Dermis lymphatic vessel endothelial cell (primary cell): Measurements from ENCODE around the gene FAM120A. TPM values are rescaled to one million over a fixed set of nuclear protein-coding genes. Genes with fewer than 3 reads are reported as not detected.

ENCODE experiments used
- total RNA-seq: library from RNA; depleted of rRNA; stranded (reverse); fragments of >200 nt; gene quantifications from 2 replicates; pipeline ENCODE4 v1.2.1, GENCODE V29; 2014

The FAM120A gene, protein sequence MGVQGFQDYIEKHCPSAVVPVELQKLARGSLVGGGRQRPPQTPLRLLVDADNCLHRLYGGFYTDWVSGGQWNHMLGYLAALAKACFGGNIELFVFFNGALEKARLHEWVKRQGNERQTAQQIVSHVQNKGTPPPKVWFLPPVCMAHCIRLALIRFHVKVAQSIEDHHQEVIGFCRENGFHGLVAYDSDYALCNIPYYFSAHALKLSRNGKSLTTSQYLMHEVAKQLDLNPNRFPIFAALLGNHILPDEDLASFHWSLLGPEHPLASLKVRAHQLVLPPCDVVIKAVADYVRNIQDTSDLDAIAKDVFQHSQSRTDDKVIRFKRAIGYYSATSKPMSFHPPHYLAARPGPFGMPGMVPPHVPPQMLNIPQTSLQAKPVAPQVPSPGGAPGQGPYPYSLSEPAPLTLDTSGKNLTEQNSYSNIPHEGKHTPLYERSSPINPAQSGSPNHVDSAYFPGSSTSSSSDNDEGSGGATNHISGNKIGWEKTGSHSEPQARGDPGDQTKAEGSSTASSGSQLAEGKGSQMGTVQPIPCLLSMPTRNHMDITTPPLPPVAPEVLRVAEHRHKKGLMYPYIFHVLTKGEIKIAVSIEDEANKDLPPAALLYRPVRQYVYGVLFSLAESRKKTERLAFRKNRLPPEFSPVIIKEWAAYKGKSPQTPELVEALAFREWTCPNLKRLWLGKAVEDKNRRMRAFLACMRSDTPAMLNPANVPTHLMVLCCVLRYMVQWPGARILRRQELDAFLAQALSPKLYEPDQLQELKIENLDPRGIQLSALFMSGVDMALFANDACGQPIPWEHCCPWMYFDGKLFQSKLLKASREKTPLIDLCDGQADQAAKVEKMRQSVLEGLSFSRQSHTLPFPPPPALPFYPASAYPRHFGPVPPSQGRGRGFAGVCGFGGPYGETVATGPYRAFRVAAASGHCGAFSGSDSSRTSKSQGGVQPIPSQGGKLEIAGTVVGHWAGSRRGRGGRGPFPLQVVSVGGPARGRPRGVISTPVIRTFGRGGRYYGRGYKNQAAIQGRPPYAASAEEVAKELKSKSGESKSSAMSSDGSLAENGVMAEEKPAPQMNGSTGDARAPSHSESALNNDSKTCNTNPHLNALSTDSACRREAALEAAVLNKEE
- total RNA-seq = 70.8 and 82.3 TPM in 2 replicates

DNA sequence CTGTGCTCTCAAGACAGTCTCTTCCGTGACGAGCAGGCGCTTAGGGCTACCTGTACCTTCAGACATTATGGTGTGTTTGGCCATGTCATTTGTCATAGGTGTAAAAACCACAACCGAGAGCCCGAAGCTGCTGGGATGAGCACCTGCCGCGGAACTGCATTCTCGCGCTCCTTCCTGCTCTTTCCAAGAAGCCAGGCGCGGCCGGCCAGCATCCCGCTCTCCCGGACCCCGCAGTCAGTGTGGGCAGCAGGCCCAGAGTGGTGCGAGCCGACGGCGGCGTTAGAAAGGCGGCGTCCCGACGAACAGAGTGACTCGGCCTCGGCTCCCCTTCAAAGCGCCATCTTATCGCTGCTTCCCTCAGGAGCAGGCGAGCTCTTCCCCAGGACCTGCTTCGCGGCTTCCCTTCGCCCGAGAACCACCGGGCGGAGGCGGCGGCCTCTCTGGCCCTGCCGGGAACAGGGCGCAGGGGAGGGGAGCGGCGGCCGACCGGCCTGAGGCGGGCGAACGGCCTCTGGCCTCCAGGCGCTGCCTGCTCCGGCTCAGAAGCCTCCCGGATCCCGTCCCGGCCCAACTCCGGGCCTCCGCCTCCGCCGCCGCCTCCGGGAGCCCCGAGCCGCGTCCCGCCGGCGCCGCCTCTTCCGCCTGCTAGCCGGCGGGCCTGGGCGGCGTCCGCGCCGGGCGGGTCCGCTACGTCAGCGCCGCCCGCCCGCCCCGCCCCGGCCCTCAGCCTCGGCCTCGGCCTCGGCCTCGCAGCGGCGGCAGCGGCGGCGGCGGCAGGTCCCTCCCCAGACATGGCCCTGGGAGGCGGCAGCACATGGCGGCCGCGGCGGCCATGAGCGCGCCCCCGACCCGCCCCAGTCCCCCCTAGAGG, at the start of gene FAM120A:
FAM120A (plus strand) TSS at position 741 of the 871 bp plus-strand sequence. CDS start 231 bp downstream, outside the sequence.

DNA sequence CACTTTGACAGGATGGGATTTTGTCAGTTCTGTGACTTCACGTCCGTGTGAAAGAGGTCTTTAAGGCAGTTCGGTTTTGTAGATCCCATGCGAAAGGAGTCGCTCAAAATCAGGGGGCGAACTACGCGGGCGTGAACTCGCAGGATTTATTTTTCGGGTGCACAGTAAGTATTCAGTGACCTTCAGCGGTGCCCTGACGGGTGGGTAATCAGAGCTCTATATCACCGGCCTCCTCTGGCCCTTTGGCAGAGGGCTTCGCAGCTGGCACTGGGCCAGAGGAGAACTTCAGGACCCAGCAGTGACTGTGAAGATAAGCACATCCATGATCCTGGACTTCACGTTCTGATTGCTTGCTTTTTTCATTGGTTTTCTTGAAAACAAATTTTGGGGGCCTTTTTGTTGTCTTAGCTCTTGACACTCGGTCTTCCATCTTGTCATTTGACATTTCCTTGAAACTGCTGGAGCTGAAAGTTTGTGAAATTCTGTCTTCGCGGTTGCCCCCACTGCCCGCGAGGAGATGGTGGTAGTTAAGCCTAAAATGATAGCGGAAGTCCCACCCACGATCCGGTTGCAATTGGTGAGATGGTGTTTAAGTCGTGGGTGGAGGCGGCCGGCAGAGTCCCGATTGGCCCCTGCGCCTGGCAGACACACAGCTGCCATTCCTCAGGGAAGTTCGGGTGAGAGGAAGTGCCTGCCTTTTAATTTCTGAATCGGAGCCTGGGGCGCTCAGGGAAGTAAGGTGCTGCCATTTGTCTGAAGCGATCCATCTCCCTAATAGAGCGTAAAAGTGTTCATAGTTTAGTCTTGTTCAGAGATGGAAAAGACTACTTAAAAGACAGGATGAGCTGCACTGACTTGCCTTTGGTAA, 1.8 kb downstream of the FAM120A start, which contains the start of gene FAM120AOS:
FAM120AOS (minus strand) TSS at position 535 of the 868 bp plus-strand sequence. CDS start 872 bp downstream, outside the sequence.

DNA sequence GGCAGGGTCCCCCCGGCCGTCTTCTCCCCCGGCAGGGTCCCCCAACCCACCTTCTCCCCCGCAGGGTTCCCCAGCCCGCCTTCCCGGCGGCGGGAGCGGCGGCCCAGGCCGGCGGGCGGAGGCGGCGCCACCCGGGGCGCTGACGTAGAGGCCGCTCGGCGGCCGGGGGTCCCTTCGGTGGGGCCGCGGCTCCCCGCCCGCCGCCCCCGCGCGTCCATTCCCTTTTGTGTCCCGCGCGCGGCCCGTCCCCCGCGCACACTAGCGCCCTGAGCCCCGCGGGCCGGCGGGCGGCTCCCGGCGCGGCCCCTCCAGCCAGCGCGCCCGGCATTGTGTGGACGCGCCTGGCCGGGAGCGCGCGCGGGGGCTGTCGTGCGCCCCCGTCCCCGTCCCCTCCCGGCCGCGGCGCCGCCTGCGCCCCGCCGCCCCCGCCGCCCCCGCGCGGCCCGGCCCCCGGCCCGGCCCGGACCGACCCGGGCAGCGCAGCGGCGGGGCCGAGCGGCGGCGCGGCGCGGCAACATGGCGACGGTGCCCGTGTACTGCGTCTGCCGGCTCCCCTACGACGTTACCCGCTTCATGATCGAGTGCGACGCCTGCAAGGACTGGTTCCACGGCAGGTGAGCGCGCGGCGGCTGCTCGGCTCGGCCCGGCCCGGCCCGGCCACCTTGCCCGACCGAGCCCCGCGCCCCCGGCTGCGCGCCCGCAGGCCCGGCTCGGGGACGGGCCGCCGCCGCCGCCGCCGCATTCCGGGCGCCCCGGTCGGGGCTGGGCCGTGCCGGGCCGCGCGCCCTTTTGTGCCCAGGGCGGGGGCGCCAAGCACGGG, 125.0 kb downstream of the FAM120A start, which contains the start of gene PHF2:
PHF2 (plus strand) TSS at position 327 of the 820 bp plus-strand sequence; CDS start at position 517, 190 bp downstream.

Other genes with a start within 250 kb of the FAM120A start
- gene FAM120AOS, start 1.9 kb downstream of the FAM120A start, total RNA-seq = 25.6 and 27.8 TPM in 2 replicates
- gene PHF2, start 124.9 kb downstream of the FAM120A start, total RNA-seq = 16.0 and 17.0 TPM in 2 replicates